Measurements from ENCODE around the gene LCOR. TPM values are rescaled to one million over a fixed set of nuclear protein-coding genes. Genes with fewer than 3 reads are reported as not detected.

LCOR gene
- total RNA-seq, 1 experiment from 2014 or later, result 10.5 TPM

DNA sequence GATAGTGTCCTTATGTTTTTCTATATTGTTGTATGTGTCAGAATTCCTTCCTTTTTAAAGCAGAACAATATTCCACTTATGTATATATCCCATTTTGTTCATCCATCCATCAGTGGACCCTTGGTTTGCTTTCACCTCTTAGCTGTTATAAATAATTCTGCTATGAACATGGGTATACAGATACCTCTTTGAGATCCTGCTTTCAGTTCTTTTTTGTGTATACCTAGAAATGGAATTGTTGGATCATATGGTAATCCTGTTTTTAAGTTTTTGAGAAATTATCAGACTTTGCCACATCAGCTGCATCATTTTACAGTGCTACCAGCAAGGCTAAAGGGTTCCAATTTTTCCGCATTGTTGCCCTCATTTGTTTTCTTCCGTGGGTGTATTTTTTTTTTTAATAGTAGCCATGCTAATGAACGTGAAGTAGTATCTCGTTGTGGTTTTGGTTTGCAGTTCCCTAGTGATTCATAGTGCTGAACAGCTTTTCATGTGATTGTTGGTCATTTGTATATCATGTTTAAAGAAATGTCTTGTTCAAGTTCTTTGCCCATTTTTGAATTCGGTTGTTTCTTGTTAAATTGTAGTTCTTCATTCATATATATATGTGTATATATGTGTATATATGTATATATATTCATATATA, 87.8 kb downstream of the LCOR start:
- no TSS peak for BruUV-seq (replicated peaks)
- intact Hi-C loops (cut with micrococcal nuclease), result no loop called here

DNA sequence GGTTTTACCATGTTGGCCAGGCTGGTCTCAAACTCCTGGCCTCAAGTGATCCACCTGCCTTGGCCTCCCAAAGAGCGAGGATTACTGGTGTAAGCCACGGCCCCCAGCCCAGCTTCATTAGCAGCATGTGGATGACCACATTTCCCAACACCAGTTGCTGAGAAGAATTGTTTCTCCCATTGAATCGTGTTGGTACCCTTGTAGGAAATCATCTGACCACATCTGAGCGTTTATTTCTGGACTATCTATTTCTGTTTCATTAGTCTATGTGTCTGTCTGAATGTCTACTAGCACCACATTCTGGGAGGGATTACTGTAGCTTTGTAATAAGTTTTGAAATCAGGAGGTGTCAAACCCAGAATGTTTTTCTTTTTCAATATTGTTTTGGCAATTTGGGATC, 89.6 kb downstream of the LCOR start:
- Histone ChIP-seq H3F3A (ENCODE audit: low read length, unreplicated experiment) (no peaks in the 10 kb centered on the region), H3K4me2 (ENCODE audit: low read length) (no peak overlapping the region), H3K9me2 (replicated peaks; ENCODE audit: low read length) (no peaks in the 10 kb centered on the region), H3K9me3 (ENCODE audit: low read length) (no peaks in the 10 kb centered on the region), H3K36me3 (ENCODE audit: low read depth, low read length) (no peaks in the 10 kb centered on the region), H3K27me3 (ENCODE audit: low read length) (no peaks in the 10 kb centered on the region), H3K9ac (ENCODE audit: low read length) (no peak overlapping the region), H2AFZ (ENCODE audit: low read length) (no peak overlapping the region), H3K79me2 (ENCODE audit: low read length) (0 out of 2 replicates have a peak, but pooled peaks cover under 1% of the 10 kb centered on the region), H3K4me3 (ENCODE audit: low read length) (no peak overlapping the region), H3K27ac (ENCODE audit: low read length) (no peak overlapping the region), H3K4me1 (ENCODE audit: insufficient read depth, low read length) (no peaks in the 10 kb centered on the region), H4K20me1 (ENCODE audit: low read length) (no peaks in the 10 kb centered on the region)
- no TSS peak for BruUV-seq (replicated peaks)
- no peak for DNase-seq
- no peak for ATAC-seq
- ChIA-PET CTCF (no interaction called here), POLR2A (ENCODE audit: unreplicated experiment) (no interaction called here)
- intact Hi-C loops (cut with micrococcal nuclease), result no loop called here
- no peak for TF ChIP-seq EZH2 (IDR thresholded peaks at IDR 0.05; ENCODE audit: low read length, unreplicated experiment)
- no peak for TF ChIP-seq EZH2phosphoT487 (IDR thresholded peaks at IDR 0.05; ENCODE audit: borderline replicate concordance, low read length)
- TF ChIP-seq, protein P1, sequence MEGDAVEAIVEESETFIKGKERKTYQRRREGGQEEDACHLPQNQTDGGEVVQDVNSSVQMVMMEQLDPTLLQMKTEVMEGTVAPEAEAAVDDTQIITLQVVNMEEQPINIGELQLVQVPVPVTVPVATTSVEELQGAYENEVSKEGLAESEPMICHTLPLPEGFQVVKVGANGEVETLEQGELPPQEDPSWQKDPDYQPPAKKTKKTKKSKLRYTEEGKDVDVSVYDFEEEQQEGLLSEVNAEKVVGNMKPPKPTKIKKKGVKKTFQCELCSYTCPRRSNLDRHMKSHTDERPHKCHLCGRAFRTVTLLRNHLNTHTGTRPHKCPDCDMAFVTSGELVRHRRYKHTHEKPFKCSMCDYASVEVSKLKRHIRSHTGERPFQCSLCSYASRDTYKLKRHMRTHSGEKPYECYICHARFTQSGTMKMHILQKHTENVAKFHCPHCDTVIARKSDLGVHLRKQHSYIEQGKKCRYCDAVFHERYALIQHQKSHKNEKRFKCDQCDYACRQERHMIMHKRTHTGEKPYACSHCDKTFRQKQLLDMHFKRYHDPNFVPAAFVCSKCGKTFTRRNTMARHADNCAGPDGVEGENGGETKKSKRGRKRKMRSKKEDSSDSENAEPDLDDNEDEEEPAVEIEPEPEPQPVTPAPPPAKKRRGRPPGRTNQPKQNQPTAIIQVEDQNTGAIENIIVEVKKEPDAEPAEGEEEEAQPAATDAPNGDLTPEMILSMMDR (conservative IDR thresholded peaks at IDR 0.05; ENCODE audit: low read depth, low read length), result no peak

More for the DNA sequence above, 87.8 kb downstream of the LCOR start:
- Histone ChIP-seq H3F3A (ENCODE audit: low read length, unreplicated experiment) (no peaks in the 10 kb centered on the region), H3K9ac (ENCODE audit: low read length) (no peak overlapping the region), H3K79me2 (ENCODE audit: low read length) (no peaks in the 10 kb centered on the region), H3K27ac (ENCODE audit: low read length) (no peak overlapping the region), H2AFZ (ENCODE audit: low read length) (no peak overlapping the region), H4K20me1 (ENCODE audit: low read length) (no peaks in the 10 kb centered on the region), H3K4me3 (ENCODE audit: low read length) (no peak overlapping the region), H3K9me3 (ENCODE audit: low read length) (no peaks in the 10 kb centered on the region), H3K27me3 (ENCODE audit: low read length) (no peaks in the 10 kb centered on the region), H3K4me2 (ENCODE audit: low read length) (no peak overlapping the region), H3K36me3 (ENCODE audit: low read depth, low read length) (no peaks in the 10 kb centered on the region), H3K9me2 (replicated peaks; ENCODE audit: low read length) (no peaks in the 10 kb centered on the region), H3K4me1 (ENCODE audit: insufficient read depth, low read length) (no peaks in the 10 kb centered on the region)
- no peak for TF ChIP-seq EZH2phosphoT487 (IDR thresholded peaks at IDR 0.05; ENCODE audit: borderline replicate concordance, low read length)
- no peak for TF ChIP-seq EZH2 (IDR thresholded peaks at IDR 0.05; ENCODE audit: low read length, unreplicated experiment)
- TF ChIP-seq, protein P1 (conservative IDR thresholded peaks at IDR 0.05; ENCODE audit: low read depth, low read length), result no peak
- POLR2A ChIA-PET (ENCODE audit: unreplicated experiment), result no interaction called here
- no peak for DNase-seq
- CTCF ChIA-PET, result no interaction called here
- no peak for ATAC-seq

All from PC-3 (cell line).